HG02588 (cell line): ENCODE measurements around the gene RAE1.
"Not testable (repeated sequence)": the region's sequence is repeated elsewhere in the genome, so short reads cannot be mapped to it uniquely, and the experiment has no call there.

ENCODE experiments used
- ATAC-seq: cut with Tn5 transposase; IDR thresholded peaks from one replicate; pipeline ENCODE4 v1.9.1; 2021; ENCODE audit warnings: mild to moderate bottlenecking, moderate library complexity; ENCODE audit not compliant: unreplicated experiment

The RAE1 gene

DNA sequence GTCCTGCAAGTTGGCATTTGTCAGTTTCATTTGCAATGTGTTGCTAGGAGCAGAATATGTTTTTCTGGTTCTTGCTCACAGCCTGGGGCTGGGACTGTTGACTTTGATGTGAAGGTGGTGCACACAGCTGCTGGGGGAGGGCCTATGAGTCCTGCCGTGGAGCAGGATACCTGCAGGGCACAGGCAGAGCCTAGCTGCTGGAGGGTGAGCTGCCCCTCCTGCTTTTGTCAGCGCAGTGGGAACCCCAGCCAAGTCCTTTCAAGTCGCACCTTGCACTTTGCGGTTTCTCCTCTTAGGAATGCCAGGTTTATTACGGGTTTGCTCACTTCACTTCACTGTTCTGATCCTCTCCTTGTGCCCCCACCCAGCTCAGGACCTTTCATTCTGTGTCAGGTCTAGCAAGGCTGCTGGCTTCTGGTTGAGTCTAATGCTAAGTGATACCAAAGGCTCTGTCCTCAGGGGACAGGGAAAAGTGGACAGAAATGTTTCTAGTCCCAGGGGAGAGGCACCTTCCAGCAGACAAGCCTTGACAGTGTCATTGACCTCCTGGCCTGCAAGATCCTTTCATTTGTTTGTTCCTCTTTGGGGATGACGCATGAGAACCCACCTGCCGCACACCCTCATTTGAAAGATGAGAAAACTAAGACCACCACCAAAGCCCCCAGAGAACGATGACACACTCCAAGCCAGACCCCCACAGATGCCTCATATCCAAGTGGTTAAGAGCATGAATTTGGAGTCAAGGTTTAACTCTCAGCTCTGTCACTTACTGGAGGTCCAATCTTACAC is 24.2 kb upstream of the RAE1 start:
- no peak for ATAC-seq

DNA sequence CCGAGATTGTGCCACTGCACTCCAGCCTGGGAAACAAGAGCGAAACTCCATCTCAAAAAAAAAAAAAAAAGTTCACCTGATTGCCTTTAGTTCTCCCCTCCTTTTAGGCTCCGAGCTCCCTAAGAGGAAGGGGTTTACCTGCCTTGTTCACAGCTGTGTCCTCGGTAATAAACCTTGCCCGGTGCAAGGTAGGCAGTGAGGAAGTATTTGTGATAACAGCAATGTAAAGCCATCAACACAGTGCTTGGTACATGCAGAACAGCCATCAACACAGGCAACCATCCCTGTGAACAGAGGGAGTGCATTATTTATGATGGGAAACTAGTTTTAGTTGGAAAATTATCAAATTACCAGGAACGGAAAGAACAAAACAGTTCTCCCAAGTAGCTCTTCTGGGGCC is 23.2 kb upstream of the RAE1 start:
- ATAC-seq = no peak

DNA sequence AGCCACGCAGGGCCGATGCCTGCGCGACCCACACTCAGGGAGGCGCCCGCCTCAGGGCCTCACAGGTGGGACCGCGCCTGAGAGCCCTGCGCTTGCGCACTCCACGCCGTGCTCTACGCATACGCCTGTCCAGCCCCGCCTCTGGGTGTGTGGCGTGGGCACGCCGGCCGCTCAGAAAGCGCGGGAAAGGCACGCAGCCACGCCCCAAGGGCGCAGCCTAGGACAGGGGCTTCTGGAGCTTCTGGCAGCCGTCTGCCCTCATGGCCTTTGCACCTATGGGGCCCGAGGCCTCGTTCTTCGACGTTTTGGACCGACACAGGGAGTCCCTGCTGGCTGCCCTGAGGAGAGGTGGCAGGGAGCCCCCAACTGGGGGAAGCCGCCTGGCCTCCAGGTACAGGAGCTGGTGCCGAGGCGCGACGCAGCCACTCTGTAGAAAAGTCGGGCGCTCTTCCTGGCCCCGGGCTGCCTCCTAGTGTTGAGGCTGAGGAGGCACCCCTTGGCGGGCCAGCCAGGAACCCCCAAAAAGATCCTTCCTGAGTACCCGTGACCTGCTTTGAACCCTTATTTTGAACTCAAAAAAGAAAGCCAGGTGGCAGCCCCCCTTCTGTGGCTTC is 21.3 kb upstream of the RAE1 start, which contains the start of gene SPO11:
TSS of gene SPO11 (plus strand) at position 196 of the 614 bp plus-strand sequence. CDS start at position 261, 65 bp downstream.
- ATAC-seq = no peak

DNA sequence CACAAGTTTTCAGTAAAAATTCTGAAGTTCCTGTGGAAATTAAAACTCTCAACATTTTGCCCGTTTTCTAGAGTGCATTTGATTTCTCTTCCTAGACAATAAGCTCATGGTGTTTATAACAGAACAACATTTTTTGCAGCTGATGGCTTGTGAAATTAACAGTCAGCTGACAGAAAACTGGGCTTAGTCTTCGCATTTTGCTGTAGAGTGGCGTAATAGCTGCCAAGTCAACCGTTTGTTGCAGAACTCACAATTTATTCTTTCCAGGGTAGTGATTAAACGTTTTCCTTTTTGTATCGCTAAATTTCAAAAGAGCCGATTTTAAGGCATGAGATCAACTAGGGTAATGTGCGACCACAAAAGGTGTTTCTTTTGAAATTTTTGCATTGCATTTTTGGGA is 20.1 kb upstream of the RAE1 start:
- no peak for ATAC-seq

DNA sequence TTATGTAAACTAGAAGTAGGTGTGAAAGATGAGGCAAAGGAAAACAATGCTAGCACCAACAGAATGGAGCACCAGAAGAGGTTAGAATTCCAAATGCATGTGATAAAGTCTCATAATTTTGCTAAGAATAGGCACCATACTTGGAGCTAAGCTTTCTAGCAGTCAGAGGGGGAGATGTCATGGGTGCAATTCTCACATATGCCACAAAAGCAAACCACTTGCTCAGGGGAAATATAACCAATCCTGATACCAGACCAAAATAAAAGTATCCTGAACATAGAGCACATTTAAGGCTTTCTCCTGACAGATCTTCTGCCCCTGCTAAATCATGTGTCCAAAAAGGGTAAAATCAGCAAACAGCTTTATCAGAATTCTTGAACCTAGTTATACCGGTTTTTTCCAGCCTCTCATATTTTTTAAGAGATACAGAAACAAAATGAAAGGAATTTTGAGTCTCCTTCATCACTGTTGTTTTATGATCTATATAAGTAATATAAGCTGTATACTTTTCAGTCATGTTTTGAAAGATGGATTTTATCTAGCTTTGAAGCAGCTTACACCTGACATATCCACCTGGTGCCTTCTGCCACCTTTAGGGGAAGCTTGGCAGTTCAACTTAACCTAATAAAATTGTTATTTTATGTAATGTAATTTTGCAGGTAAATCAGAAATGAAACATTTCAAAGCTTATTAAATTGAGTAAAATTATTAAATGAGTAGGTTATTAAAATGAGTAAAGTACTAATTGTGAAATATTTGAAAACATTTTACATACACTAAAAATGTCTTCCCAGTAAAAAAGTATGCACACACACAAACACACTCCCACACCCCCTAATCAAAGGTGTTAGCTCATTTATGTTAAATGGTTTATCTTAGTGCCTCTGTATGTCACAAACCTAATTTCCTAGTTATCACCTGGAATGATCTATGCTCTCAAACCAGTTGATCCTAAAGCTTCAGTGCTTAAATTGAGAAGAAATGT is 18.7 kb upstream of the RAE1 start:
- no peak for ATAC-seq

DNA sequence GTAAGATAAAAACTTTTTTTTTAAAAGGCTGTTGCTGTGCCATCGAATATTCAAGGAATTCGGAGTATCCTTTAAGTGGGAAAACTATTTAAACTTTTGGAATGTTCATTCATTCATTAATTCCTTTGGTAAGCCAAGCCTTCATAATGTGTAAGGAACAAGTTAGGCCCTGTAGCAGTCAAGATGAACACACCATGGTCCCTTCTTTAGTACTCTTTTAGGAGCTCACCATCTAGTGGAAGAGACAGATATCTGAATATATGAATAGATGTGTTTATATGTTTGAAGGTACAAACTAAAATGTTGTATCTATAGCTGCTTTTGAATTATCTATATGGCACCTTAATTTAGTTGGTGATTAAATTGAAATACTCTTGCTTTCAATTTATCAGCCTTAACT is 15.7 kb upstream of the RAE1 start:
- no peak for ATAC-seq

DNA sequence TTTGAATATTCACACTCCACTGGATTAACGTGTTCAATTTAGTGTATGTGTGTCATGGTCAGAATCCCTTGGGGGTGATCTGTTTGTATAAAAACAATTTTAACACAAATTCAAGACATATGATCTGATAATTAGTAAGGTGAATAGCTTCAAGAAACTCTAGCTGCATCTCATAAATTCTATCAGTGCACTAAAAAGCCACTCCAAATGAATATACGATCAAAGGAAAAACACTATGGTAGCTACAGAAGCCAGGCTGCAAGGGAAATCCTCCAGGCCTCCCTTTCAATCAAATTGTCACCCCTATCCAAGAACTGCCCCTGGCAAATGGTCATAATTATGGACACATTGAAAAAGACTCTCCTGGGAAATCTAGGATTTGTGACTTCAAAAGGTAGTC is 9.4 kb upstream of the RAE1 start:
- no peak for ATAC-seq

DNA sequence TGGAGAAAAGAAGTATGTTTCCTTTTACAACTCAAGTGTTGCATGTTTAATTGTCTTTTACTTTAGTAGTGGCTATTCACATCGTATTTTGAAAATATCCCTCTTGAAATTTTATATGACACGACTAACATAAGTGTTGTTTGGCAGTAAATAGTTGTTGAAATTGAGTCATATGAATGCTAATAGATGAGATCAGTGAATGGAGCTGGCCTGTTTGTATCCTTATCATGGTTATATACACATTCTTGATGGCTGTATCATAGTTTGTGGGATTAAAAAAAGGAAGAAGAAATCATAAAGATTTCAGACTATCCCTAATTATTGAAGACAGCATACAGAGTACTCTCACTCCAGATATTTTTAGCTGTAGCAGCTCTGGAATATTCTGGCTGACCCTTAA is 8.2 kb upstream of the RAE1 start:
- ATAC-seq = no peak

DNA sequence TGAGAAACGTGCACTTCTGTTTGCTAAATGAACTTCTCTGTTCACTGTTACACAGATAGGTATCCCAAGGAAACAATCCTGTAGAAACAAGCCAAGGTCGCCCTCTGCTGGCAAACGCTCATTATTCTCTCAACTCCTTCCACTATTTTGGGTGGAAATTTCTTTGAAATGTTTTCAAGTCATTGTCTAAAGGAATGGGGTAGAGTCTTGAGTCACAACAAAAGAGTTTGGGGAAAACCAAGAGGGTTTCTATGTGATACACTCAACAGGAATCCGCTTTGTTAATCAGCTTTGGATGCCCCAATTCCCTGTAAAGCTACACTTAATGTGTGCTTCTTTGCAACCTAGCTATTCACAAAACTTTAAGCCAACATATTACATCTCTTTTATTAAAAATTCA is 4.6 kb upstream of the RAE1 start:
- ATAC-seq = no peak

DNA sequence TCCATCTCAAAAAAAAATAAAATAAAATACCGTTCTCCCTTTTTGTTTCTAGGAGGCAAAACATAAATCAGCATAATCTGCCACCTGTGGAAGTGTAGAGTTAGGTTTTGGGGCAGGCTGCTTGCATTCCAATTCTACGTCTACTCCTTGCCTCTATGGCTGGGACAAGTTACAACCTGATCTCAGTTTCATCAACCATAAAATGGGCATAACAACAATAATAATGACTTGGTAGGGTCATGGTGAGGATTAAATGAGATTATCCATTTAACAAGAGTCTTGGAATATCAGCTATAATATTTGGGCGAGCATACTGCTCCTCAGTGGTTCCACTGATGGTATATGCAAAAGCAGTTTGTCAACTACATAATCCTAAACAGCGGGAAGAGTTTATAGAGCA is 3.7 kb upstream of the RAE1 start:
- no peak for ATAC-seq

DNA sequence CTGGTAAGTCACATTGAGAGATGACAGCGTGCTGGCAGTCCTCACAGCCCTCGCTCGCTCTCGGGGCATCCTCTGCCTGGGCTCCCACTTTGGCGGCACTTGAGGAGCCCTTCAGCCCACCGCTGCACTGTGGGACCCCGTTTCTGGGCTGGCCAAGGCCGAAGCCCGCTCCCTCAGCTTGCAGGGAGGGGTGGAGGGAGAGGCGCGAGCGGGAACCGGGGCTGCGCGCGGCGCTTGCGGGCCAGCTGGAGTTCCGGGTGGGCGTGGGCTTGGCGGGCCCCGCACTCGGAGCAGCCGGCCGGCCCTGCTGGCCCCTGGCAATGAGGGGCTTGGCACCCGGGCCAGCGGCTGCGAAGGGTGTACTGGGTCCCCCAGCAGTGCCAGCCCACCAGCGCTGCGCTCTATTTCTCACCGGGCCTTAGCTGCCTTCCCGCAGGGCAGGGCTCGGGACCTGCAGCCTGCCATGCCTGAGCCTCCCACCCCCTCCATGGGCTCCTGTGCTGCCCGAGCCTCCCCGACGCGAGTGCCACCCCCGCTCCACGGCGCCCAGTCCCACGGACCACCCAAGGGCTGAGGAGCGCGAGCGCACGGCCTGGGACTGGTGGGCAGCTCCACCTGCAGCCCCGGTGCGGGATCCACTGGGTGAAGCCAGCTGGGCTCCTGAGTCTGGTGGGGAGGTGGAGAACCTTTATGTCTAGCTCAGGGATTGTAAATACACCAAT is 2.7 kb upstream of the RAE1 start:
- not testable (repeated sequence) for ATAC-seq

DNA sequence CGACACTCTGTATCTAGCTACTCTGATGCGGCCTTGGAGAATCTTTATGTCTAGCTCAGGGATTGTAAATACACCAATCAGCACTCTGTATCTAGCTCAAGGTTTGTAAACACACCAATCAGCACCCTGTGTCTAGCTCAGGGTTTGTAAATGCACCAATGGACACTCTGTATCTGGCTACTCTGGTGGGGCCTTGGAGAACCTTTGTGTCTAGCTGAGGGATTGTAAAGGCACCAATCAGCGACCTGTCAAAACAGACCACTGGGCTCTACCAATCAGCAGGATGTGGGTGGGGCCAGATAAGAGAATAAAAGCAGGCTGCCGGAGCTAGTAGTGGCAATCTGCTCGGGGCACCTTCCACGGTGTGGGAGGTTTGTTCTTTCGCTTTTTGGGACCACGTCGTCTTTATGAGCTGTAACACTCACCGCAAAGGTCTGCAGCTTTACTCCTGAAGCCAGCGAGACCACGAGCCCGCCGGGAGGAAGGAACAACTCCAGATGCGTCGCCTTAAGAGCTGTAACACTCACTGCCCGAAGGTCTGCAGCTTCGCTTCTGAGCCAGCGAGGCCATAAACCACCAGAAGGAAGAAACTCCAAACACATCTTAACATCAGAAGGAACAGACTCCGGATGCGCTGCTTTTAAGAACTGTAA is 2.0 kb upstream of the RAE1 start:
- ATAC-seq = not testable (repeated sequence)

DNA sequence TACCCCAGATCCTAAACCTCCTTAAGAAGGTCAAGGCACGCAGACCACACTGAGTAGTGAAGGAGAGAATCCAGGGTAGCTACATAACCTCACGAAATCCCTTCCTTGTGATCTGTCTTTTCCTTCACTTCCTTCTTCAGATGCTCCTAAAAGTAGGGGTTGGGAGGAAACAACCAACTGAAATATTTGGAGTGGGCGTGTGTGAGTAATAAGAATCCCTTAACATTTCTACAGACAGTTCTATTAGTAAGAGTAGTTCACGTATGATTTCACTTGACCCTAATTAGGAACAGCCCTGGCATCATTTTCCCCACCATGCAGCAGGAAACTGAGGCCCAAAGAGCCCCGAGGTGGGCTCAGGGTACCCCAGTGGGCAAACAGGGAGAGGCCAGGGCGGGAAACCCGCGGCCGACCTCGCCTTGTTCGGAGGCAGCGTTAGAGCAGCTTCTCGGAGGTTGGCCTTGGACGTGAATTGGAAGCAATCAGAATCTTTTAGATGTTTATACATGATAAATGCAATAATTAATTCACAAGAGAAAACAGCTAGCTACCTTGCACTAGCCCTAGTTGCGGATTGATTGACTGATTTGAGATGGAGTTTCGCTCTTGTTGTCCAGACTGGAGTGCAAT is 859 bp upstream of the RAE1 start:
- no peak for ATAC-seq

DNA sequence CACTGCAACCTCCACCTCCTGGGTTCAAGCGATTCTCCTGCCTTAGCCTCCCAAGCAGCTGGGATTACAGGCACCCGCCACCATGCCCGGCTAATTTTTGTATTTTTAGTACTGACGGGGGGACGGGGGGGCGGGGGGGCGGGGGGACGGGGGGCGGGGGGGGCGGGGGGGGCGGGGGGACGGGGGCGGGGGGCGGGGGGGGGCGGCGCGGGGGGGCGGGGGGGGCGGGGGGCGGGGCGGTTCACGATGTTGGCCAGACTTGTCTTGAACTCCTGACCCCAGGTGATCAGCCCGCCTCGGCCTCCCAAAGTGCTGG is 371 bp upstream of the RAE1 start:
- not testable (repeated sequence) for ATAC-seq

DNA sequence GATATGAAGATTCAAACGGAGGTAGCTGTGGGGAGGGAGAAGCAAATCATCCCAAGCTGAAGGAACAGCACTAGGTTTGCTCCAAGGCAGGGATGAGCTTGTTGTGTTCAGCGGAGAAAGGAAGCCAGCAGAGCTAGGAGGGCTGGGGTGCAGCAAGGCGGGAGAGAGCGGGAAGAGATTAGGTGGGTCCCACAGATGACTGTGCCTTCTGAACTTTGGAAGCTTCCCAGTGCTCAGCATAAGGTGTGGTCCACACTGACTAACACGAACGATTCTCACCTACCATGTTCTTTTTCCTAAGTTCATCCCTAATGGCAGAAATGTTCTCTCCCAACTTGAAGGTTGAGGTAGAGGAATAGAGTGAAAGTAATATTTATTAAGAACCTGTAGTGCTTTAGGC is 1.2 kb downstream of the RAE1 start:
- ATAC-seq = no peak

DNA sequence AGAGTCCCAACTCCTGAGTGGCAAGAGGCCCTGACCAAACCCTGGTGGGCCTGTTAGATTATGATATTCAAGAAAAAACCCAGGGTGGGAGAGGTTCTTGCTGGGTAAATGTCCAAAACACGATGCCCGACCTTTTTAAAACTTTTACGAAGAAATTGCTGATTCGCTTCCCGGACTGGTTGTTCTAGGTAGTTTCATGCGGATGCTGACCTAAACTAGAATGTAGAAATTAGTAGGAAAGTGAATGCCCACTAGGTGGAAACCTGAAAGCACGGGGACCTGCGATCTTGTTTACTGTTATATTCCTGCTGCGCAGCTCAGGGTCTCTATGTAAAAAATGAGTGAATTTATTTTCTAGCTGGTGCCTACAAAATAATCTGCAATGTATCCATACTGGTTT is 2.3 kb downstream of the RAE1 start:
- no peak for ATAC-seq

DNA sequence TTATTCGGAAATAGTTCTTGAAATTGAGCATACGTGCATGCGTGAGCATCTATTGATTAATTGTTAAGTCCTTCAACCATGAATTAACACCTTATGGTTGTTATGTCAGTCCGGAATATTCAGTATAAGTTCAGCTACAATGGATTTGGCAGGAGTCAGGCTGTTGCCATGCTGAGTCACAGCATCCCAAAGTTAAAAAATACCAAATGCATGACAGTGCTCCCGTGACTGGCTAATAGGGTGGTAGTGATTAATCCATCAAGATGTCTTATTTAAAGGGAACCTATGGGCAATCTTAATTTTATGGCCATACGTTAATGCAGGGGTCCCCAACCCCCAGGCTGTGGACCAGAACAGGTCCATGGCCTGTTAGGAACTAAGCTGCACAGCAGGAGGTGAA is 10.5 kb downstream of the RAE1 start:
- no peak for ATAC-seq

DNA sequence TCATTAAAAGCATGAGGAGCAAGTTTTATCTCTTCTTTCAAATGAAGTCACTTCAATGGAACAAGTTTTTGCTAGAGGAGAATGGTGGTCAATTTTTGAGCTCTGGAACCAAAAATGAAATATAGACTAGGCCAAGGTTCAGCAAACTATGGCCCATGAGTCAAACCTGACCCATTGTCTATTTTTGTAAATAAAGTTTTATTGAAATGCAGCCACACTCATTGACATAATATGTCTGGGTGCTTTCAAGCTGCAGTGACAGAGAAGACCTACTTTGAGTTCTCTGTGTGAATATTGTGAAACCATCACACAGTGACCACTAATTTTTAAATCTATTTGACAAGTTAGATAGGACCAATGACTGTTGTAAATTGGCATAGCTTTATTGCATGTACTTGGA is 13.4 kb downstream of the RAE1 start:
- no peak for ATAC-seq

DNA sequence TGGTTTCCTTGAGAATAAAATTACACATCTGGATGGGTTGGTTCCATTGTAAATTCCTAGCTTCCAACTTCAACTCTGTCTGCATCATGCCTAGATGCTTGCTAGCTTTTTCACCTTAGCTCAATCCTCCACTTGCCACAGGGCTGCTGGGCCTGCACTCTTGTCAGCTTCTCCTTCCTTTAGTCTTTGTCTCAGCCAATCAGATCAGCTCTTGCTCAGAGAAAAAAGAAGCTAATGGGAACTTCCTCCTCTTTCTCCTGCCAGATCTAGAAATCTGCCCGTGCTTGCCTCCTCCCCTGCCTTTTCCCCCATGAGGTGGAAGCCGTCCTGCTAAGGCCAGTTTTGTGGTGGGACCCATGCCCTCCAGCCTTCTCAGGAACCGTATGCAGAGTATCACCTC is 18.5 kb downstream of the RAE1 start:
- no peak for ATAC-seq

DNA sequence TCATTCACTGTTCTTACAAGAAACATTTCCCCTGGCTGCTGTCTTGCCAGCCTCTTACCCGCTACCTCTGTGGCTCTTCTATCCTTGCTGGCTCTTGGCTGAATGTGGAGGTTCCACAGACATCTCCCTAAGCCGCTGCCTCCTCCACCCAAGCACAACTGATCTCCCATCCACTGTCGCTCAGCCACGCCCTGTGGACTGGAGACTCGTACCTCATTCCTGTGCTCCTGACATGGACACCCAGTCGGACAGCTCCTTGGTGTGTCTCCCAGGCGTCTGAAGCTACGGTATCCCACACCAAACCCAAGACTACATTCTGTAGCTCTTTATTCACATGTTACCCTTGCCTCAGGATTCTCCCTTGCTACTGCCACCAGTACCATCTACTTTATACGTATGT is 19.3 kb downstream of the RAE1 start:
- ATAC-seq = no peak
